NK-92 treated with Interleukin-12 subunit alpha and Interleukin-12 subunit beta, amount 100 ng/mL, for 24 hours (cell line): ENCODE data around the gene NMNAT2.

Experiments
- DNase-seq: peaks from one replicate; lab custom pipeline; 2025; lab: John Stamatoyannopoulos, UW

The NMNAT2 gene

DNA sequence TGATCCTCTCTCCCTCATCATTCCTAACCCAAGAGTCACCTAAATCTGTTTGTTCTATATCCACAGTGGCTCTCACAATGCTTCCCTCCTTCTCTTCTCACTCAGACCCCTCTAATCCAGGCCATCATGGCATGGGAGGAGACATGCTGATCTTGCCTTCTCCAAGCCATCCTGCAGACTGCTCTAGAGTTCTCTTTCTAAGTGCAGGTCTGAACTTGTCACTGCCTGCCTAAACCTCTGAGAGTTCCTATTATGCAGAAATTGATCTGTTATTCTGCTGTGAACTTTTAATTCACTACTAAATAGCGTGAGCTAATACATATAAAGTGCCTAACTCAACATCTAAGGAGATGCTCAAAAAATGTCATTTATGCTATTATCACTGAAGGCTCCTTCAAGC lies 205.3 kb downstream of the NMNAT2 start:
- no peak for DNase-seq

DNA sequence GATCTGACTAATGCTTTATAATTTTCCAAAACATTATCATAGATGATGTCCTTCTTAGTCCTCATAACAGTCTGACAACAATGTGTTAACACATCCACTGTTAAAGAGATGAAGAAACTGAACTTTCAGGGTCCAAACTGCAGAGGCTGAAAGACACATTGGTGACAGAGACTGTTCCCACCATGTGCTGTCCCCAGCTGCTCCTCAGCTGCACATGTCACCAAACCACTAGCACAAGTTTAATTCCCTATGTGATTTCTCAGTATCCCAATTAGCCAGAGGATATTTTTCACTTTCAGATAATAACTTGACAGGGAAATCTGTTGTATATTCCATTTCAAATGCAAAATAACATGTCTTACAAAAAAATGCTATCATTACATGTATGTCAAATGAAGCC lies 207.5 kb downstream of the NMNAT2 start:
- DNase-seq = no peak

DNA sequence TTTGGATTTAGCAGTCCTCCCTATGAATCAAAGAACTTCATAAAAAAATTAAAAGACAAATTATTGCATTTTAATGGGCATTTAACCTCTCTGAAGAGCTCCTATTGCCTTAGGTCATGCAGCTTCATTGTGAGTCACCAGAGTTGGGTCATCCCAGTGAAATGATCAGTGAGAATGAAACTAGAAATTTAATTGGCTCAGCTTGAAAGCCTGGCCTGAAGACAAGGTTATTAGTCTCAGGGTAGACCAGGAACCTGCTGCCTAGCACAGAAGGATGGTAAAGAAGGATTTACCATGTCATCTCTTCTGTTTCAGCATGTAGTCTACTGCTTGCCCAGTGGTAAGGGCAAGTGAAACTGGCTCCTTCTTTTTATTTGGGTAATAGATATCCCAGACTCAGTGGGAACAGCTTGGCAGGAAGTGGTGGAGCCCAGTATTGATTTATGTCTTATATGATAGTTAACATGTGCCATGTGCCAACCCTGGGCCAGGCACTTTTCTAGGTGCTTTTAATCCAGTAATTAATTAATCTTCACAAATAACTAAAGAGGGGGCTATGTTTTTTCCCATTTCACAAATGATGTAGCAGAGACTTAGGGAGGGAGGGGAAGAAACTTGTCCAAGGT lies 208.5 kb downstream of the NMNAT2 start:
- DNase-seq = no peak

DNA sequence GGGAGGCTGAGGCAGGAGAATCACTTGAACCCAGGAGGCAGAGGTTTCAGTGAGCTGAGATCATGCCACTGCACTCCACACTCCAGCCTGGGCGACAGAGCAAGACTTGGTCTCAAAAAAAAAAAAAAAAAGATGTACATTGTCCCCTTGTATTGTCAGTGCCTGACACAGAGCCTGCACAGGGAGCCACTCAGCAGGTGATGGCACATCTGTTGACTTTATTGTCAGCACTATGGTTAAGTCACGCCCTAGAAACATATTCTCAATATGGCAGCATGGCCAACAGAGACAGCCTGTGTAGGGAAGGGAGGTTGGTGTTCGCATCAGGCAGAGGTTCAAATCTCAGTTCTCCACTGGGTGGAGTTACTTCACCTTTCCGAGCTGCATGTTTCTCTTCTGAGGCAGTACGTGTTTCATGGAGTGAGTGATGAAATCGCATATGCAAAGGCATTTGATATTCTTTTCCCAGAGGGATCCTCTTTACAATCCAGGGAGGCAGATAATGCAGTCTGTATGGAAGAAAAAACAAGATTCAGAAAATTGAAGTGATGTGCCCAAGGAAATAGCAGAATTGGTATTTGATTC lies 211.6 kb downstream of the NMNAT2 start:
- DNase-seq = no peak

DNA sequence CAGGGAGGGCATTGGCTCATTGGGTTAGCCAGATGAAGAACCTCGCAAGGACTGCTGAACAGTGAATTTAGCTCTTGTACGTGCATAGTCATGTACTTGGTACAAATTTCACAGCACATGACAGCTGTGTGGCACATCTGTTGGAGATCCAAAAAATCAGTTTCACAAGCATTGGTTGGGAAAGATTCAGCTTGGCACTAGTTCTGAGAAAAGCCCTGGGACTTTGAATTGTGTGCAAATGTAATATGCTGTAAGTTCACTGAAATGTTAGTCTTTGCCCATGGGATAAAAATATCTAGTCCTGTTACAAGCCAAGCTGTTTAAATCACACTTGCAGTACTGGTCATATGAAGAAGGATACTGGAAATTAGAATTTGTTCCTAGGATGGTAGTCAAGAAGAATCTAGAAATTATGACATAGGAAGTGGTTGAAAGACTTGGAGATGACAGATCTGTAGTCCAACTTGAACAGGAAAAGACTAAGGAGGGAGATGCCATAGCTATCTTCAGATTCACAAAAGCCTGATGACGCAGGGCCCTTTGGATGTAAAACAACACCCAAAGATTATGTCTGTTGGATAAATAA lies 212.9 kb downstream of the NMNAT2 start:
- no peak for DNase-seq

DNA sequence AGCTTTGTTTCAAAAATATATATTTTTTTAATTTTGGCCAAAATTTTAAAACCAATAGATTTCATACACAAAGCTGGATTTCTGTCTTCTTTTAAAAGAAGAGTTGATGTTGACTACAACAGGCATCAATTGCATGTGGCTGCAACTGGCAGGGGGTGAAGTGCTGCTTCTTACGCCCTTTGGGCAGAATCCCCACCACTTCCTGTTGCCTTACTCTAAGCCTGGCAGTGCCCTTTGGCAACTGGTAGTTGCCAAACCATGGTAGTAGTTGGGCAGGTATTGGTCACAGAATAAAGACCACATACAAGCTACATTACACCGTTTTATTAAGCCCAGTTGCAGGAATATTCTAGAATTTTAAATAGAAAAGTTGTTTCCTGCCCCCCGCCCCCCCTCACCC lies 215.1 kb downstream of the NMNAT2 start:
- DNase-seq = no peak

DNA sequence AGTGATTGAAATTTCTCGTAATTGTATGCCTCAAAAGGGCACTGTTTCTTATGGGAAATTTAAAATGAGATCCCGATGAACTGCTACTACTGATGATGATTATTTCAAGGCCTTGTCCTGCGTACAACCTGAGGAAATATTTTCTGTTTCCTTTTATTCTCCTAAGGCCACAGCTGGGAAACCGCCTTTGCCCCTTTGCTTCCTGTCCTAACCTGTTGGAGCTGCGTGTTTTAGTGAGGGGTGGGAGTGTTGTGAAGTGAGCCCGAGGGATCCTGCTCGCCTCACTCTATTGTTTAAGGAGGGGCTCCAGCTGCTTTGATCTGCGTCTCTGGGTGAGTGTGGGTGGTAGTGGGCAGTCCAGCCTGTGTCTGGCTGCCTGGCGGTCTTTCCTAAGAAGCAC lies 217.7 kb downstream of the NMNAT2 start:
- no peak for DNase-seq

DNA sequence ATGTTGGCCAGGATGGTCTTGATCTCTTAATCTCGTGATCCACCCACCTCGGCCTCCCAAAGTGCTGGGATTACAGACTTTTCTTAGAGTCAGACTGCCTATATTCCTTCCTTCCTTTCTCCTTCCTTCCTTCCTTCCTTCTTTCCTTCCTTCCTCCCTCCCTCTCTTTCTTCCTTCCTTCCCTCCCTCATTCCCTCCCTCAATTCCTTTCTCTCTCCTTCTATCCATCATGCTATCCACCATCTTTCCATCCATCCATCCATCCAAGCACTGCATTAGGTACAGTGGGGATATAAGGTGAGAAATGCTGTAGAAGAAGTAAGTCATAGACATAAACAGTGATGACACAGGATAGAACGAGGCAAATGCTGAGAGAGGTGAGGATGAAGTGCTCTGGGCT lies 218.9 kb downstream of the NMNAT2 start:
- no peak for DNase-seq

DNA sequence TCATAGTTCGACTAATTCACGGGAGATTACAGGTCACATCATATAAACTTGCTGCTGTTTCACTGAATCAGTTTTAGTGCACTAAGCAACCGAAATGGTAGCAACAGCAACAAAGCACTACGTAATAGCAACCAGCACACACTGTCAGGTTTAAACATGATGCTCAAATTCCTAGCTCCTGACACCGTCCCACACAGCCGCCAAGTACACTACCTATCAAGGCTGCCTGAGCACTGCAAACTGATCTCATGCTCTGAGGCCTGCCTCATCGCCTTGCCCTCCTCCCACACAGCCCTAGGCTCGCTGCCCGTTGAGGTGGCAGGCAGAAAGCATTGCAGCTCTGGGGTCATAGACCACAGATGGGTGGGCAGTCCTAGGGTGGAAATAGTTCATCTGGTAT lies 219.7 kb downstream of the NMNAT2 start:
- DNase-seq = no peak
